CD4-positive, alpha-beta T cell treated with Interferon gamma for 1 hour (primary cell): ENCODE measurements around the gene SPEG.

Experiments
- DNase-seq: peaks from one replicate; pipeline ENCODE4 v3.0.0-alpha.2; 2020

SPEG gene

DNA sequence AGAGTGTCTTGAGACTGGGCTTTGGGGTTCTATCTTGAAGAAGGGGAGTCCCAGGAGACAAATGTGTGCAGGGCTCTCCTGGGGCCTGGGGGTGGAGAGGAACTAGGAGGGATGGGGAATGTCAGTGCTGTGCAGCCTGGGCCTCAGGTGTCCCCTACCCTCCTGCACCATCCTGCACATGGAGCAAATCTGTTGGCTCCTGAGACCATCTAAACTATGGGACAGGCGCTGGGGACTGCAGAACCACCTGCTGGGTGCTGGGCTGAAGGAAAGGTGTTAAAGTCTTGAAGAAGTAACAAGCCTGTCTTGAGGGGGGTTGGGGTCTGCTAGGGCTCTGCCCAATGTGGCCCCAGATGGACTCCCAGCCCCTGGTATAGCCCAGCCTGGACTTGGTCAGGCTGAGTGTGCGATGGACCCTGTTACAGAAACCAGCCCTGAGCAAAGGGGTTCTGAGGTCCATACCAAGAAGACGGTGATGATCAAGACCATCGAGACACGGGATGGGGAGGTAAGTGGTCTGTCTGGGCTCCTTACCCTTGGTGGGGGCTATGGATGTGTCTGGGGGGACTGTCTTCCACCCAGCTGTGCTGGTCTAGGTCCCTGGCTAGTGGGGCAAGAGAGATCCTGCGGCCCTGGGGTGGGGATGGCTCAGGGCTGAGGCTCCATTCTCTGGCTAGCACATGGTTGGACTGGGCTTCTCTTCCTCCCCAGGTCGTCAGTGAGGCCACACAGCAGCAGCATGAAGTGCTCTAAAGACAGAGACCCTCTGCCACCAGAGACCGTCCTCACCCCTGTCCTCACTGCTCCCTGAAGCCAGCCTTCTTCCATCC is 9.2 kb upstream of the SPEG start:
- no peak for DNase-seq

DNA sequence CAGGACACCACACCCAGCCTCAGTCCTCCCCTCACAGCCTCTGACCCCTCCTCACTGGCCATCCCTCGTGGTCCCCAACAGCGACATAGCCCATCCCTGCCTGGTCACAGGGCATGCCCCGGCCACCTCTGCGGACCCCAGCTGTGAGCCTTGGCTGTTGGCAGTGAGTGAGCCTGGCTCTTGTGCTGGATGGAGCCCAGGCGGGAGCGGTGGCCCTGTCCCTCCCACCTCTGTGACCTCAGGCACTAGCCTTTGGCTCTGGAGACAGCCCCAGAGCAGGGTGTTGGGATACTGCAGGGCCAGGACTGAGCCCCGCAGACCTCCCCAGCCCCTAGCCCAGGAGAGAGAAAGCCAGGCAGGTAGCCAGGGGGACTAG is 8.6 kb upstream of the SPEG start:
- DNase-seq: no peak

DNA sequence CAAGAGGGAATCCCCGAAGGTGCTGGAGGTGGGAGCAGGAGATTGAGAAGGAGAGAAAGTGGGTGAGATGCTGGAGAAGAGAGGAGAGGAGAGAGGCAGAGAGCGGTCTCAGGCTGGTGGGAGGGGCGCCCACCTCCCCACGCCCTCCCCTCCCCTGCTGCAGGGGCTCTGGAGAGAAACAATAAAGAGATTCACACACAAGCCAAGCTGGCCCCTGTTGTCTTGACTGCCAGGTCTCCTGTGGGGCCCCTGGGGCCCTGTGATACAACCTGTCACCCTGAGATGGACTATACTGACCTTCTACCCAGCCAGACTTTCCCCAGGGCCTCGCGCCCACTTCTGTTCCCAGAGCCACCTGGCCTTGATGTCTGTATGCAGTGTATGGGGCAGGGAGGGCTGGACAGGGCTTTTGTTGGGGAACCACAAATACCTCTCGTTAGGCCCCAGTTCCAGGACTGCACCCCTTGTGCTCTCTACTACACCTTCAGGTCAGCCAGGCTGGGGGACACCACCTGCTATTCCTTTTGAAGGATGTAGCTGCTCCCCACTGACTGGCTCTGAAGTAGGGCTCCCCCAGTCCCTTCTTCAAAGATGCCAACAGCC is 8.0 kb upstream of the SPEG start:
- DNase-seq: no peak

GRCh38 chr2:219428469-219428868 is 6.2 kb upstream of the SPEG start:
- no peak for DNase-seq

GRCh38 chr2:219429958-219430606 is 4.6 kb upstream of the SPEG start:
- DNase-seq: no peak

DNA sequence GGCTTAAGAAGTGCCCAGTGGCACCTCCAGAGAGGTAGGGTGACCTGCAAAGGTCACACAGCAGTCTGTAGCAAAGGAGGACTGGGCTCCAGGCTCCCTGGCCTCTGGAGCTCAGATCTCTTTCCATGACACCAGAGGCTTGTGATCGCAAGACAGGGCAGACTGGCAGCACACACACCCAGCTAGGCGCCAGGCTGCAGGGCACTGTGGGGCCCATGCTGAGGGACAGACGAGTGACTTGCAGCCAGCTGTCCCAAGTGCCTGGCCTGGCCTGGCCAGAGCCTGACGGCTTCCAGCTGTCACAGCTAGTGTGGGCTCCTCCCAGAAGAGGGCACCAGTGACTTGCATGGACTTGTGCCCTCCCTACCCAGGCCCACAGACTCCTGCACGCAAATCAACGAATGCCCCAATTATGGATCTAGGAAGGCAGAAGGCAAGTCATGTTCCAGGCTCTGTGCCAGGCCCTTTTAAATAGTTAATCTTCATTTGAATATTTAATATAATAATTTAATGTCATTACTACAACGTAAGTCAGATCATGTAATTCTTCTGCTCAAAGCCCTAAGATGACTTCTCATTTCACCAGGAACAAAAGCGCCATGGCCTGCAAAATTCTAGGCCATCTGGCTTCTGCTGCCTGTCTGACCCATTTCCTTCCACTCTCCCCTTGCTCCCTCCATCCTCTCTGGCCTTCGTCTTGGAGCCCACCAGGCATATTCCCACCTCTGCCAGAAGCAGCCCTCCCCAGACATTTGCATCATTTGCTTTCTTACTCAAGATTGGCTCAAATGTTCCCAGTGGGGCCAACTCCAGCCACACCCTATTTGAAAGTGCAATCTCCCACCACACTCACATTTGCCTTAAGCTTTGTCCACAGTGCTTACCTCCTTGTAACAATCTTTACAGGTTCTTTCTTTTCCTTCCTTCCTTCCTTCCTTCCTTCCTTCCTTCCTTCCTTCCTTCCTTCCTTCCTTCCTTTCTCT is 3.7 kb upstream of the SPEG start:
- no peak for DNase-seq

GRCh38 chr2:219433666-219434467 is 776 bp upstream of the SPEG start:
- DNase-seq: no peak

DNA sequence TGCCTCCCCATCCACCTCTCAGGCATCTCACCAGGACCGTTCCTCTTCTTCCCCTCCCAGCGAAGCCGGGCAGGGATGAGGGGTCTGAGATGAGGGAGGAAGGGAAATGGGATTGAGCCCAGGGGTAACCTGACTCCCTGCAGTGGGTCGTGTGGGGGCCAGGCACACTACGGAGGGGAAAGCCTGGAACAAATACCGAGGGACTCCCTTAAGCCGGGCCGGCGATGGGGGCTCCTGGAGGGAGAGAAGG is 250 bp upstream of the SPEG start:
- DNase-seq: no peak

DNA sequence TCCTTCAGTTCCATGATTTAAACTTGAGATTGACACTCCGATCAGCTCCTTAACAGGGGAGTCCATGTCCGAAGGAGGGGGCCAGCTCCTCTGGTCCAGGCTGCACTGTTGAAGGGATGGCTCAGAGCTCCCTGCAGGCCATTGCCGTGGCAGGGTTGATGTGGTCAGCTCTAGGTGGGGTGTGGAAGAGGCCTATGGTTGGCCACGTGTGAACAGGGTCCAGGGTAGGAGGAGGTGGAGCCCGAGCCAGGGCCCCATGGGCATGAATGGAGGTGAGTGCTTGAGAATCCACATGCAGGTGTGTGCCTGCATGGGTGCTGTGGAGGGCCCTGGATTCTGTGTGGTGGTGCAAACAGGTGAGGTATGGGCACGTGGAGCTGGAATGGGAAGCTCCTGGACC is 1.1 kb downstream of the SPEG start:
- DNase-seq: no peak

- no peak for DNase-seq
Measured at GRCh38 chr2:219436491-219436890, 1.8 kb downstream of the SPEG start.

DNA sequence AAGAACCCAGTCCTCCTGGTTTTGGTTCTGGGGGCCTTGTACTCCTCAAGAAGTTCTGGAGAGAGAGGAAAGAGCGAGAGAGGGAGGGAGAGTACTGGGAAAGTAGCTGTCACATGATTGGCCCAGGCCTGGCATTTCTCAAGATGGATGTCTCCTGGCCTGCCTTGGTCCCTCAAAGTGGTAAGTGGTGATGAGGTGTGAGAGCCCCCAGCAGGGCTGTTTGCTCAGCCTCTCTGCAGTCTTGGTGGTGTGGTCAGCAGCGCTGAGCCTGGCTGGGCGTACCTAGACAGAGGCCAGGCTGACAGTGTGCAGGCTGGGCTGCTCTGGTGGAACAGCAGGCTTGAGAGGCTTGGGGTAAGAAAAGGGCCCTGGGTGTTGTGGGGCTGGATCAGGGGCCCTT is 2.5 kb downstream of the SPEG start:
- no peak for DNase-seq

DNA sequence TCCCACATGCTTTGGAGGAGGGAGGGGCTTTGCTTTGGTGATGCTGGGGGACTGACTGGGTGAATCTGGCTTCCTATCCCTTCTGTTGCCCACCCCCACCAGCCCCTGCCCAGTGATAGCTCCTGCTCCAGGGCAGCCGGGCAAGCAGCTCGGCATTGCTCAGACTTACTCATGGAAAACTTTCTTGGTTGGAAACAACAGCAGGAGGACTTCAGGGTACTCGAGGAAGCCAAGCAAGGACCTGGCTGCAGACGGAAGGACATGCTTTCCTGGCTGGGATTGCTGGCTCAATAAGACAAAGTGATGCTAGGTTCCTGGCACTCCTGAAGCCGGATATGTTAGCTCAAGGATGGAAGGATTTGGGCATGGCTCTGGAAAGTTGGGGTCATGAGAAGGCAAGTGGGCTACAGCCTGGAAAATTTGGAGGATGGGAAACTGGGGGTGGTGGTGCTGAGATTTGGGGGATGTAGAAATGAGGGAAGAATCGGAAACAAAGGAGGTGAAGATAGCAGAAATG is 3.1 kb downstream of the SPEG start:
- DNase-seq: no peak

DNA sequence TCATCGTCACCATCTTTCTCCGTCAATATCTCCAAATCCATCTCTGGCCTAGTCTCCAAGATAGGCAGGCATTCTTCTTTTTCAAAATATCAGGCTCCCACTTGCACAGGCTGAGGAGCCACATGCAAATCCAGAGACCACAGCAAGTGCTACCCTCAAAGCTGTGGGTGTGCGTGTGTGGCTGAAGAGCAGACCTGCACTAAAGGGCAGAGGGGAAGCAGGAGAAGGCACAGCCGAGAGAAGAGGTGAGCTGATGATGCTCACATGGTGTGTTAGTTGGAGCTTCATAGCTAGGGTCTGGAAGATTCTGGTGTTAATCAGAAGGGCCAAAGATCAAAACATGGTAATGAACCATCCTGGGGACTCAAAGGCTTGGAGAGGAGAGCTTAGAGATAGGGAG is 3.8 kb downstream of the SPEG start:
- no peak for DNase-seq

DNA sequence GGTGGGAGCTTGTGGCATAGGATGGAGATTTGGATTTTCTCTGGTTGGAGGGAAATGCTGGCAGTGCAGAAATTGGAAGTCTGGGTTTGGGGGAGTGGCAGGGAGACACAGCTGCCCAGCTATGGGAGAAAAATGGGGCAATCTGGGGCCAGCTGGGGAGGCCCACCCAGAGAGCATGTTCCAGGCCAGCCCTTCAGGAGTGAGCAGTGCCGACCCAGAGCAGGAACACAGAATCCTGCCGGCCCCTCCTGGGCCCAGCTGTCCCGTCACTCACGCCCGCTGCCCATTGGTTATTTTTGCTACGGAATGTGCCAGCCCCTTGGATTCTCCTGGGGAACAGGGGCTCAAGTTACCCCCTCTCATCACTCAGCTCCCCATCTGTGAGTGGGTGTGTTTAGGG is 4.9 kb downstream of the SPEG start:
- DNase-seq: no peak

- no peak for DNase-seq
Measured at GRCh38 chr2:219440388-219441256, 6.0 kb downstream of the SPEG start.

DNA sequence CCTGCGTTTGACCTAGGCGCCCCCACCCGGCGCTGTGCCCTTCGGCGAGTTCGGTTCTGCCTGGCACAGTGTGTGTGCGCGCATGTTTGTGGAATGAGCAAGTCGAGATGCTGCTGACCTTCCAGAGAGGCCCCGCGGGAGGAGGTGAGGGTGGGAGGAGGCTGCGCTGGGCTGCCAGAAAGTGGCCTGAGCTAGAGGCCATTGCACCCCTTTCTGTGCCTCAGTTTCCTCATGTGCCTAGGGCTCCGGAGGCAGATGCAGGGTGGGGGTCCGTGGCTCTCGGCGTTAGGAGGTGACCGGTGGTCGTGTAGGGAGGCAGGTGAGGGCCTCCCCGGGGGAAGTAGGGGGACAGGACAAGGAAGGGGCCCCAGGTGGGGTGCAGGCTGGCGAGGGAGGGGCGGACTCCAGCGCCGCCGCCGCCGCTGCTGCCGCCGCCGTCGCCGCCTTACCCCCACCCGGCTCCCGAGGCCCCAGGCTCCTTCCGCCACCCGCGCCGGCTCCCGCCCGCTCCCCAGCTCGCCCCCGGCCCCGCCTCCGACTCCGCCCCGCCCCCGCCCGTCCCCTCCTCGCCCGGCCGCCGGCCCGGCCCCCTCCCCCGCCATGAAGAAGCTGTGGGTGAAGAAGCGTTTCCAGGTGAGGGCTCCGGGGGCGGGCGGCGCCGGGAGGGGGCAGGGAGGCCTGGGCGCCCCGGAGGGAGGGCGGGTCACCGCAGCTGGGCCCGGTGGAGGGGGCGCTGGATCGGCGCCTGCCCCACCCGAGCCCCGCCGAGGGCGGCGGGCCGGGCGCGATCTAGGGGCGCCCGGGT is 7.0 kb downstream of the SPEG start:
- DNase-seq: peak; percentile 55

DNA sequence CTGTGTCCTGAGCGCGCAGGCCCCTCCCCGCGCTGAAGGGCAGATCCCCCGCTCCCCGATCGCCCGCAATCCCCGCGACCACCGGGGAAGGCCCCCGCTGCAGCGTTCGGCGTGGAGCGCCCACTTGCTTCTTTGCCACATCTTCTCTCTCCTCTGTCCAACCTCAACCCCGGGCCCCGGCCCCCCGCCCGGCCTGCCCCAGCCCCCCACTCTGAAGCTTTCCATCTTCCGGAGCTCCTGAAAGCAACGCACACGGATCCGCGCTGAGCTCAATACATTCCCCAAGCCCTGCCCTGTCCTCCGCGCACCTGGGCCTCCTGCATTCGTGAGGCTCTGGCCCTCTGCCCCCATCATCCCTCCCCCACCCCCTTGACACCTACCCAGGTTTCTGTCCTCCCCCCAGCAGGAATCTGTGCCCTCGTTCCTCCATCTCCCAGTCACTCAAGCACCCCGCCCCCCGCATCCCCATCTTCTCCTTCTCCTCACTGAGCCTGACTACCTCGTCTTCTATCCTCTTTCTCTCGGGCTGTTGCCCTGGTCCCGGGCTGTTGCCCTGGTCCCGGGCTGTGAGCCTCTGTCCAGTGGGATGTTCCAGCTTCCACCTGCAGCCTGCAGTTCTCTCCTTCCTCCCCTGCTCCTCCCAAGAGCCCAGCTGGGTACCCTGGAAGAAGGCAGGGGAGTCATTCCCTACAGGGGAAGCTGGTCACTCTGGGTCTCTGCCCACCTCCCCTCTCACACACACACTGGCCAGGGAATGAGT is 7.8 kb downstream of the SPEG start:
- no peak for DNase-seq

- DNase-seq: no peak
Measured at GRCh38 chr2:219443016-219443696, 8.5 kb downstream of the SPEG start.

GRCh38 chr2:219443697-219444023 is 9.0 kb downstream of the SPEG start:
- DNase-seq: no peak
